Esophagus squamous epithelium (tissue), 5 donors: Measurements from ENCODE around the gene HEBP1. TPM values are rescaled to one million over a fixed set of nuclear protein-coding genes. Genes with fewer than 3 reads are reported as not detected.

Experiments used
- DNase-seq: peaks from one replicate; lab custom pipeline; 2025; lab: John Stamatoyannopoulos, UW
- H3K27ac ChIP-seq, 4 donors: fragments of 200-600 bp; sonication (generic); one replicate each; pipeline ENCODE4 v1.5.1; 2016 to 2019; ENCODE audit warnings: mild to moderate bottlenecking in 1 of 4
- H3K27me3 ChIP-seq, 4 donors: fragments of 200-600 bp; sonication (generic); 1 replicate in 3 of 4; 2 replicates in 1 of 4; pipeline versions ENCODE4 v1.5.1 to v1.6.0; 2017 to 2021; ENCODE audit warnings: antibody characterized with exemption in 1 of 4
- H3K36me3 ChIP-seq, 3 donors: fragments of 200-600 bp; sonication (generic); one replicate each; pipeline ENCODE4 v1.5.1; 2016 to 2019
- H3K4me1 ChIP-seq, 3 donors: fragments of 200-600 bp; sonication (generic); one replicate each; pipeline ENCODE4 v1.5.1; 2017 to 2019
- H3K4me3 ChIP-seq, 4 donors: fragments of 200-600 bp; sonication (generic); 1 replicate in 3 of 4; 2 replicates in 1 of 4; pipeline ENCODE4 v1.5.1; 2016 to 2019; ENCODE audit warnings: mild to moderate bottlenecking in 2 of 4, moderate library complexity in 1 of 4
- H3K9me3 ChIP-seq, 3 donors: fragments of 200-600 bp; sonication (generic); one replicate each; pipeline ENCODE4 v1.5.1; 2016 to 2019
- POLR2A ChIP-seq, 4 donors: fragments of 450-650 bp; IDR thresholded peaks; one replicate each; pipeline ENCODE4 v1.6.1; 2017; ENCODE audit warnings: antibody characterized with exemption in 4 of 4, mild to moderate bottlenecking in 4 of 4, moderate library complexity in 3 of 4
- WGBS, 2 donors: methylation state at CpG; one replicate each; pipeline ENCODE4 v1.1.5; 2018; 5-methylcytosine and 5-hydroxymethylcytosine counted together
- intact Hi-C: fragments of 100-400 bp; cut with DNase I; formaldehyde crosslinking; loops from one replicate; pipeline ENCODE4 v1.15.0; 2022
- total RNA-seq, 4 donors: library from RNA; depleted of rRNA; stranded (reverse); fragments of >200 nt; gene quantifications; one replicate each; pipeline ENCODE4 v1.1.0, GENCODE V29; 2016
- TF ChIP-seq, protein P1 (sequence below), 6 experiments: fragments of 450-650 bp in 4 of 6; fragments of 200-600 bp in 2 of 6; sonication (generic) in 2 of 6; IDR thresholded peaks; one replicate each; pipeline ENCODE4 v1.5.1; 2016 to 2019; ENCODE audit warnings: antibody characterized with exemption in 6 of 6, mild to moderate bottlenecking in 4 of 6, moderate library complexity in 4 of 6
- donor health status: DM: yes; HTN: yes; CAD: no.

Gene HEBP1
- total RNA-seq, 4 donors from 2014 or later = 17.0 to 50.9 (median 23.9) TPM

DNA sequence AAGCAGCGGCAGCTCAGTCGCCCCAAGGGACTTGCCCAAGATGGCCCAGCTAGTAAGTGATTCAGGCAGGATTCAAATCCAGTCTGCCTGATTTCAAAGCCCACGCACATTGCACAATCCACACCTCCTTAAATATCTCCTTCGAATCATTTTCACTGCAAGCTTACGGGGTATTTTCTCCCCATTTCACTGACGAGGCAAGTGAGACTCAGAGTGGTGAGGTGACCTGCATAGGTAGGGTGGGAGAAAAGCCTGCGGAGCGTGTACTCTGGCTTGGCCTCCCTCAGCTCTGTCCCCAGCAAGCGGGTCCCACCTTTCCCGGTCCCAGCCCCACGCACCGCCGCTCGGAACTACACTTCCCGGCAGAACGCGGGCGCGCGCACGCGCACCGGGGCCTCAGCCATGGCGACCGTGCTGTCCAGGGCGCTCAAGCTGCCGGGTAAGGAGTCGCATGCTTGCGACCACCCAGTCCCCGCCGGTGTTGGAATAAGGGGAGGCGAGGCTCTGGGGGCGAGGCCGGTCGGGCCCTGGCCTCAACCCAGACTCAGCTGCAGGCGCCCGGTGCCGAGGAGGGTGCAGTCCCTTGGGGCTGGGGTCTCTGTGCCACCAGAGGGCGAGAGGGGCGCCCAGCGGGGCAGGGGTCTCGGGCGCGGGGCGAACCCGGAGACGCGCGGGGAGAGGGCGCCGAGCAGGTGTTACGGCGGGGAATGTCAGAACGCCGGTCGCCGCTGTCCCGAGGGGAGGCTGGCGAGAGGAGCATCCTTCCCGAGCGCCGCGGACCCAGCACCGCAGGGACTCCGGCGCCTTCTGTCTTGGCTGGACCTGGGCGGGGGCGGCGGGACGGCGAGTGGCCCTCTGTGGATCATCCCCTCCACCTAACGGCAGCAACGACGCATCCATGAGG lies 44.2 kb upstream of the HEBP1 start, which contains the start of gene FAM234B:
TSS of gene FAM234B (plus strand) at position 380 of the 904 bp plus-strand sequence. CDS start at position 403, 23 bp downstream.
- TF ChIP-seq, protein P1, sequence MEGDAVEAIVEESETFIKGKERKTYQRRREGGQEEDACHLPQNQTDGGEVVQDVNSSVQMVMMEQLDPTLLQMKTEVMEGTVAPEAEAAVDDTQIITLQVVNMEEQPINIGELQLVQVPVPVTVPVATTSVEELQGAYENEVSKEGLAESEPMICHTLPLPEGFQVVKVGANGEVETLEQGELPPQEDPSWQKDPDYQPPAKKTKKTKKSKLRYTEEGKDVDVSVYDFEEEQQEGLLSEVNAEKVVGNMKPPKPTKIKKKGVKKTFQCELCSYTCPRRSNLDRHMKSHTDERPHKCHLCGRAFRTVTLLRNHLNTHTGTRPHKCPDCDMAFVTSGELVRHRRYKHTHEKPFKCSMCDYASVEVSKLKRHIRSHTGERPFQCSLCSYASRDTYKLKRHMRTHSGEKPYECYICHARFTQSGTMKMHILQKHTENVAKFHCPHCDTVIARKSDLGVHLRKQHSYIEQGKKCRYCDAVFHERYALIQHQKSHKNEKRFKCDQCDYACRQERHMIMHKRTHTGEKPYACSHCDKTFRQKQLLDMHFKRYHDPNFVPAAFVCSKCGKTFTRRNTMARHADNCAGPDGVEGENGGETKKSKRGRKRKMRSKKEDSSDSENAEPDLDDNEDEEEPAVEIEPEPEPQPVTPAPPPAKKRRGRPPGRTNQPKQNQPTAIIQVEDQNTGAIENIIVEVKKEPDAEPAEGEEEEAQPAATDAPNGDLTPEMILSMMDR (IDR thresholded peaks at IDR 0.05) = peak in 1 of 6 experiments; percentile 5
- TF ChIP-seq POLR2A (IDR thresholded peaks at IDR 0.05) = peak in 1 of 4 donors; percentile 36
- WGBS, 2 donors = 4 to 9% methylated on average over 7 to 18 of the region's 74 CpGs
- no peaks in the 10 kb centered on the region for H3K9me3 ChIP-seq
- no peaks in the 10 kb centered on the region for H3K27me3 ChIP-seq
- DNase-seq = no peak
- H3K36me3 ChIP-seq = no peaks in the 10 kb centered on the region
- peak within 1 kb of the TSS; percentile 91 to 100 (median 96) for H3K4me3 ChIP-seq
- H3K27ac ChIP-seq = peak within 1 kb of the TSS; percentile 72 to 82 (median 77)
- H3K4me1 ChIP-seq = peaks cover 0 to 34% (median 3%) of the 10 kb centered on the region in 3 donors
- intact Hi-C loops = no loop called here

DNA sequence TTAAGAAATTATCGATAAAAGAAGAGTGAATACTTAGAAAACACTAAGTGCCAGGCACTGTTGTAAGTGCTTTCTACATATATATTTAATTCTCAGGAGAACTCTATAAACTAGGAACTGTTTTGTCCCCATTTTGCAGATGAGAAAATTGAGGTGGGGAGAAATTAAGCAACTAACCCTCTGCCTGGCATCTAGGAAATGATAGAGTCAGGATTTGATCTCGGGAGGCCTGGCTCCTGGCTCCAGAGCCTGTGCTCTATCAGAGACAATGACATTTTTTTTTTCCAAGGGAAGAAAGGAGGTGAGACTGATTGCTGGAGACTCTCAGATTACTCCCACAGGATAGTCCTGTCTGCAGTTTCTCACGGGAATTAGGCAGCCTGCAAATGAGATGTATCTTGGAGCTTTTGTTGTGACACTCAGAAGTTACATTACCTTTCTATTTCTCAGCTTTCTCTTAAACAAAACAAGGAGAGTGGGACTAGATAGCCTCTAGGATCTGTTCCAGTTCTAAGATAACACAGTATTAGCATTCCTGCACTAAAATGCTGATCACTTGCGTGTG lies 42.7 kb upstream of the HEBP1 start:
- Histone ChIP-seq H3K9me3 (no peaks in the 10 kb centered on the region), H3K27ac (no peak overlapping the region), H3K4me1 (peaks cover 0 to 49% (median 3%) of the 10 kb centered on the region in 3 donors), H3K4me3 (no peak overlapping the region), H3K36me3 (no peaks in the 10 kb centered on the region), H3K27me3 (no peaks in the 10 kb centered on the region)
- intact Hi-C loops = no loop called here
- 86 to 88% methylated on average over 4 of the region's 4 CpGs for WGBS, 2 donors
- TF ChIP-seq POLR2A (IDR thresholded peaks at IDR 0.05) = no peak
- TF ChIP-seq, protein P1 (IDR thresholded peaks at IDR 0.05) = no peak
- DNase-seq = no peak

DNA sequence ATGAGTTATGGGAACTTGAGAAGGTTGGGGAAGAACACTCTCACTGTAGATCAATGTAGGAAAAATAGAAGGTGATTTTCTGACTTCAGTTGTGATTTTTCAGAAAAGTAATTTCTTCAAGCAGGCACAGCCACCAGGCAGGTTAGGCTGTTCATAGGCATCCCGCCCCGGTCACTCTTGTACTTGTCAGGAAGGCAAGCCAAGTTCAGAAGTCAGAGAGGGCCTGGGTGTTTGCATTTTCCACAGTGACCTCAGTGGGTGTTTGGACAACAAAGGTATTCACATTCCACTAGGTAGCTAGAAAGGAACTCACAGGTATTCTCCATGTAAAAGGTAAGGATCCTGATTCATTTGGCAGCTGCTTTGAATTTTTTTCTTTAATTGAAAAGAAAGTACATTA lies 41.2 kb upstream of the HEBP1 start:
- Histone ChIP-seq H3K9me3 (no peaks in the 10 kb centered on the region), H3K4me1 (peaks cover 0 to 47% (median 3%) of the 10 kb centered on the region in 3 donors), H3K36me3 (no peaks in the 10 kb centered on the region), H3K27ac (no peak overlapping the region), H3K27me3 (no peaks in the 10 kb centered on the region), H3K4me3 (no peak overlapping the region)
- no peak for TF ChIP-seq POLR2A (IDR thresholded peaks at IDR 0.05)
- TF ChIP-seq, protein P1 (IDR thresholded peaks at IDR 0.05) = no peak
- intact Hi-C loops = no loop called here
- WGBS, 2 donors = 91 to 100% methylated on average over 2 of the region's 2 CpGs
- no peak for DNase-seq

DNA sequence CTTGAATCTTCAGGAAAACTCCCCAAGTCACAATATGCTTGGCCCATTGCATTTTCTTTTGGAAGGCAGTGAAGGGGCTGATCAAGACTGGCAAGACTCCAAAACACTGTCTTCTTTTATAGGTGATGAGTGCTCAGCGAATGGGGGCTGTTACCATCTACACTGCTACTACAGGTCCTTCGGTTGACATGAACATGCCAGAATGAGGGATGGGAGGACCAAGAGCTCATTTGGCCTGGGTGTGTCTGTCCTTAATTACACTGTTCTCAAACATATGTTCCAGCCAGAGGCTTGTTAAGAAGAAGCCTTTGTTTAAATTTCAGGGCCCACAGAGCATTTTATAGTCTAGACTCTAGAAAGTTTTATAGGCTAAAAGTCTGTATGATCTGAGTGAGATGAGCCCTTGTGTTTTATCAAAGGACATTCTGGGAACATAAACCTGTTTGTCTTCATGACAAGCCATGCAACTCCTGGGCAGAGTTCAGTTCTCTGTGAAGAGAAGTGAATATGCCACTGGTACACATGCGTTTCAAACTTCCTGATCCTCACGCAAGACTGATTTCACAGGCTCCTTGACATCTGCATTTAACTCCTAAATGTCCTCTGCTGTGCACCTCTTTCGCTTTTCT lies 39.4 kb upstream of the HEBP1 start:
- intact Hi-C loops = no loop called here
- Histone ChIP-seq H3K27ac (peak overlapping the region in 1 of 4 donors; percentile 78), H3K36me3 (no peaks in the 10 kb centered on the region), H3K4me1 (peaks cover 0 to 31% (median 0%) of the 10 kb centered on the region in 3 donors), H3K4me3 (no peak overlapping the region), H3K27me3 (no peaks in the 10 kb centered on the region), H3K9me3 (no peaks in the 10 kb centered on the region)
- TF ChIP-seq POLR2A (IDR thresholded peaks at IDR 0.05) = no peak
- TF ChIP-seq, protein P1 (IDR thresholded peaks at IDR 0.05) = no peak
- no peak for DNase-seq
- WGBS, 2 donors = 41 to 64% methylated on average over 3 to 5 of the region's 5 CpGs
